GM19099 (cell line): ENCODE measurements around the gene XPO6.

Experiments
- POLR2A ChIP-seq: IDR thresholded peaks from 3 replicates; pipeline ENCODE4 v1.6.1; 2011; ENCODE audit warnings: low read depth; ENCODE audit not compliant: insufficient read length; ENCODE audit errors: extremely low read depth

The XPO6 gene

DNA sequence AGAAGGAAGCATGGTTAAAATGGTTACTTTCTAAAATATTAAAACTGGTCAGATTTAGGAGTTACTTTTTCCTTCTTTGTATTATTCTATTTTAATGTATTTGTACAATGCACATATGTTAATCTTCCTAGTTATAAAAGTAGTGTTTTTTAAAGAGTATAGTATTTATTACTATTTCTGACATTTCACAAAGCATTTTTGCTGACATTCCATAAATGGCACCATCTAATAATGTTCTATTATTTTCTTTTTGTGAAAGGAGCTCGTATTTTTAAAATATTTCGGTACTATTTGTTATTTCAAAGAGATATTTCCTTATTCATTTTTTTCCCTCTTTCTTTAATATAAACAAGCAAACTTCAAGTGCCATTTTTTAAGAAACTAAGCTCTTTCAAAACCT, 100.8 kb downstream of the XPO6 start:
- TF ChIP-seq POLR2A: no peak

DNA sequence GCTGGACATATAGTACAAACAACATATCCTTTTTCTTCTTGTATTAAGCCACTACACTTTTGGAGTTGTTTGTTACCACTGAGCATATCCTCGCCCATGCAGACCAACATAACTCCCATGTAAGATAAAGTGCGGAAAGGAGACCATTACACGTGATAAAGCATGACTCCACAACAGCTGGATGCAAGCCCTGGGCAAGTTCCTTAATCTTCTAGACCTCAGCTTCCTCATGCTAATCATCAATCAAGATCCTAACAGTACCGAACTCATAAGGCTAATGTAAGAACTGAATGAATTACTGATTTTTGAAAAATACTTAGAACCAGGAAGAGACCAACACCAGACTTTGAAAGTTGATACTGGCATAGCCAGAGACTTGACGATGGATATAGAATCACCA, 101.3 kb downstream of the XPO6 start:
- TF ChIP-seq POLR2A: no peak

GRCh38 chr16:28110074-28110473, 101.7 kb downstream of the XPO6 start:
- TF ChIP-seq POLR2A: no peak

GRCh38 chr16:28108590-28109247, 103.0 kb downstream of the XPO6 start:
- TF ChIP-seq POLR2A: no peak

DNA sequence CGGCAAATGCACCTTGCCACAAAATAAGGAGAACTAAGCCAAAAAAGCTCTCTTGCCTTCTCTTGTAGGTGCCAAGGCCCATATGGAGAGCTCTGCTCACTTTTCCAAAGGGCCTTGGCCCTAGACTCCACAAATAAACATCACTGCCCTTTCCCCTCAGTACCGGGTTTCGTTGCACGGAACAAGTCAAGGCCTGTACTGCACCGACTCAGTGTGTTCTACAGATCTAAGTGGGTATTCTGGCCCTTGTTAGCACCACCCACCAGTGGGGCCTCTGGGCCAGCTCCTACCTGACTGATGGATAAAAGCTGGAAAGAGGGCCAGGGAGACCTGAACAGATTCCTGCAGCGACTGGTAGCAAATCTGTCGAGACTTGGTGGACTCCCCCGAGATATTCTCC, 104.5 kb downstream of the XPO6 start:
- TF ChIP-seq POLR2A: no peak

- TF ChIP-seq POLR2A: no peak
These were observed 105.1 kb downstream of the XPO6 start for GRCh38 chr16:28106467-28107215.

- no peak for TF ChIP-seq POLR2A
These were observed 105.8 kb downstream of the XPO6 start for GRCh38 chr16:28105954-28106353.

- no peak for TF ChIP-seq POLR2A
These were observed 106.5 kb downstream of the XPO6 start for GRCh38 chr16:28105297-28105696.

DNA sequence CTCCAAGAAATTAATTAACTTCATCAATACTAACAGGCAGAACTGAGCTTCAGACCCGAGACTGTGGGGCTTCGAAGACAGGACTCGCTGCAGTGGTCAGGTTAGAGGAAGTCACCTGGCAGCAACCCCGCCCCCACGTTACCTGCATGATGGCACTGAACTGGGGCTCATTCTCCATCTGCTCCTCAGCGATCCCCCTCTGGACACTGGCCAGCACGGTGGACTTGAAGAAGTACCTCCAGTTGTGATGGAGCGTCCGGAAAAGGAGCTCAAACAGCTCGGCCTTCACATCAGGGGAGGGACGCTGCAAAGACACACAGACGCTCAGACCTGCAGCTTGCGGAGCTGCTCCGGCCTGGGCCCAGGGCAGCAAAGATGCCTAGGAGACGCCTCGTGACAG, 107.4 kb downstream of the XPO6 start:
- no peak for TF ChIP-seq POLR2A

GRCh38 chr16:28103516-28104170, 108.1 kb downstream of the XPO6 start:
- TF ChIP-seq POLR2A: no peak

DNA sequence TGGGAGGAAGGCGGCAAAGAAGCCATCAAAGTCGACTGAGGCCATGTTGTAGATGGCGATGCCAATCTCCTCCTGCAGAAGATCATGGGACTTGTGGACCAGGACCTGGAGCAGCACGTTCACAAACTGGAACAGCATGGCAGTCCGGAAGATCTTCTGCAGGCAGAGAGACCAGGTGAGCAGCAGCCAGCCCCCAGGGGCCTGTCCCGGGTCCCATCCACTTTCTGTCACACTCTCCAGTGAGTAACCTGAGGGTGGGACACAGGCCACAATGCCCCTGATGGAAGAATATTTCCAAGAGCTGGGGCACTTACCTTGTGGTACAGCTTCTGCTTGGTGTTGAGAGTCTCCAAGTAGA, 110.3 kb downstream of the XPO6 start:
- no peak for TF ChIP-seq POLR2A

GRCh38 chr16:28100810-28101532, 110.8 kb downstream of the XPO6 start:
- TF ChIP-seq POLR2A: no peak

- TF ChIP-seq POLR2A: no peak
These were observed 112.5 kb downstream of the XPO6 start for GRCh38 chr16:28098959-28099945.
